Measurements from ENCODE around the gene PSME3. TPM values are rescaled to one million over a fixed set of nuclear protein-coding genes. Genes with fewer than 3 reads are reported as not detected.

PSME3 gene
- total and polyA plus RNA-seq, 2 of the 13 experiments (the other 11 are each of a cell fraction or from before 2014, with no cell fraction given), result 66.3 to 135 TPM

- no peak for TF ChIP-seq ZNF160 (CRISPR knock-in tag; IDR thresholded peaks at IDR 0.05)
- TF ChIP-seq FOSL1 (CRISPR knock-in tag; IDR thresholded peaks at IDR 0.05; ENCODE audit: borderline replicate concordance), result no peak
- no peak for TF ChIP-seq POLR2A (IDR thresholded peaks at IDR 0.05; ENCODE audit: insufficient read depth in 1 of 2, low read depth in 2 of 2, low read length in 2 of 2)
- no peak for TF ChIP-seq ZSCAN25 (CRISPR knock-in tag; IDR thresholded peaks at IDR 0.05)
- TF ChIP-seq ZNF10 (CRISPR knock-in tag; IDR thresholded peaks at IDR 0.05; ENCODE audit: borderline replicate concordance, low read depth), result no peak
- no peak for TF ChIP-seq CHD2 (IDR thresholded peaks at IDR 0.05; ENCODE audit: low read depth, low read length)
- TF ChIP-seq ZNF558 (CRISPR knock-in tag; IDR thresholded peaks at IDR 0.05; ENCODE audit: borderline replicate concordance), result no peak
- TF ChIP-seq PRPF4 (IDR thresholded peaks at IDR 0.05; ENCODE audit: low read depth, low read length, poor library complexity, severe bottlenecking), result no peak
- TF ChIP-seq NPAS2 (CRISPR knock-in tag; IDR thresholded peaks at IDR 0.05; ENCODE audit: borderline replicate concordance), result no peak
- TF ChIP-seq KLF16 (CRISPR knock-in tag; IDR thresholded peaks at IDR 0.05), result peak in 1 of 2 experiments; percentile 23; a peak in 1 of 4 replicates
- peak; percentile 62; the same call in 1 of the 2 replicates for TF ChIP-seq ZNF414 (CRISPR knock-in tag; IDR thresholded peaks at IDR 0.05)
- TF ChIP-seq PBX3 (CRISPR knock-in tag; IDR thresholded peaks at IDR 0.05; ENCODE audit: borderline replicate concordance), result no peak
- no peak for TF ChIP-seq ZNF543 (CRISPR knock-in tag; IDR thresholded peaks at IDR 0.05)
- TF ChIP-seq ZNF678 (CRISPR knock-in tag; IDR thresholded peaks at IDR 0.05), result no peak
- 0 out of 2 replicates have a peak, but pooled peaks have one; percentile 33 for TF ChIP-seq IRF2 (CRISPR knock-in tag; IDR thresholded peaks at IDR 0.05)
- TF ChIP-seq PLSCR1 (CRISPR knock-in tag; IDR thresholded peaks at IDR 0.05; ENCODE audit: borderline replicate concordance), result no peak
- no peak for TF ChIP-seq ZNF34 (CRISPR knock-in tag; IDR thresholded peaks at IDR 0.05; ENCODE audit: borderline replicate concordance)
- TF ChIP-seq EZH2 (conservative IDR thresholded peaks at IDR 0.05; ENCODE audit: low read depth, low read length), result no peak
- TF ChIP-seq ATF5 (CRISPR knock-in tag; IDR thresholded peaks at IDR 0.05; ENCODE audit: low read depth), result no peak
- TF ChIP-seq ZNF441 (CRISPR knock-in tag; IDR thresholded peaks at IDR 0.05; ENCODE audit: borderline replicate concordance), result no peak
- 0 out of 2 replicates have a peak, but pooled peaks have one; percentile 3 for TF ChIP-seq FOXP1 (IDR thresholded peaks at IDR 0.05)
- peak; percentile 78; the same call in 1 of the 2 replicates for TF ChIP-seq FOXP1 (CRISPR knock-in tag; IDR thresholded peaks at IDR 0.05)
- TF ChIP-seq ZNF432 (CRISPR knock-in tag; IDR thresholded peaks at IDR 0.05; ENCODE audit: borderline replicate concordance), result no peak
- no peak for TF ChIP-seq CAMTA2 (CRISPR knock-in tag; IDR thresholded peaks at IDR 0.05; ENCODE audit: borderline replicate concordance)
- no peak for TF ChIP-seq HCFC1 (IDR thresholded peaks at IDR 0.05; ENCODE audit: low read depth, low read length)
- TF ChIP-seq ZNF549 (CRISPR knock-in tag; IDR thresholded peaks at IDR 0.05), result no peak
- TF ChIP-seq HNRNPH1 (optimal IDR thresholded peaks at IDR 0.05; ENCODE audit: low read depth, low read length), result no peak
- no peak for TF ChIP-seq ZIK1 (CRISPR knock-in tag; IDR thresholded peaks at IDR 0.05; ENCODE audit: borderline replicate concordance, low read depth)
- 0 out of 2 replicates have a peak, but pooled peaks have one; percentile 36 for TF ChIP-seq ZGPAT (CRISPR knock-in tag; IDR thresholded peaks at IDR 0.05)
Observed at GRCh38 chr17:42791948-42792347, 41.2 kb upstream of the PSME3 start (continued).

All from HepG2 (cell line).